C1 segment of cervical spinal cord (tissue), 14 donors: ENCODE results near the gene PRR33.
"Not testable (repeated sequence)": the region's sequence is repeated elsewhere in the genome, so short reads cannot be mapped to it uniquely, and the experiment has no call there.

Source experiments
- DNase-seq, 14 donors: peaks; one replicate each; lab custom pipeline; 2025; lab: John Stamatoyannopoulos, UW

The PRR33 gene

GRCh38 chr11:1891831-1892115, at the start of gene PRR33:
PRR33 (minus strand) TSS chr11:1891895; CDS start chr11:1890584, 1,311 bp downstream.
- no peak for DNase-seq

GRCh38 chr11:1939788-1940187, 48.1 kb upstream of the PRR33 start:
- DNase-seq: not testable (repeated sequence)

- DNase-seq: no peak
These were observed 47.4 kb upstream of the PRR33 start for GRCh38 chr11:1939006-1939625.

- DNase-seq: no peak
These were observed 46.8 kb upstream of the PRR33 start for GRCh38 chr11:1938343-1939005.

- no peak for DNase-seq
These were observed 46.1 kb upstream of the PRR33 start for GRCh38 chr11:1937616-1938342.

- DNase-seq: no peak
These were observed 45.3 kb upstream of the PRR33 start for GRCh38 chr11:1936781-1937615.

GRCh38 chr11:1936072-1936780, 44.5 kb upstream of the PRR33 start:
- no peak for DNase-seq

- no peak for DNase-seq
These were observed 43.7 kb upstream of the PRR33 start for GRCh38 chr11:1935156-1936071.

GRCh38 chr11:1934335-1935155, 42.9 kb upstream of the PRR33 start:
- DNase-seq: no peak

GRCh38 chr11:1933416-1934334, 42.0 kb upstream of the PRR33 start:
- no peak for DNase-seq

- no peak for DNase-seq
These were observed 41.0 kb upstream of the PRR33 start for GRCh38 chr11:1932681-1933080.

GRCh38 chr11:1932105-1932480, 40.4 kb upstream of the PRR33 start:
- DNase-seq: no peak

- DNase-seq: no peak
These were observed 39.8 kb upstream of the PRR33 start for GRCh38 chr11:1931341-1932104.

GRCh38 chr11:1930462-1930830, 38.8 kb upstream of the PRR33 start:
- DNase-seq: no peak

GRCh38 chr11:1929621-1930461, 38.1 kb upstream of the PRR33 start:
- DNase-seq: no peak

- DNase-seq: no peak
These were observed 37.3 kb upstream of the PRR33 start for GRCh38 chr11:1928891-1929541.
